ENCODE measurements around the gene SLC25A27. TPM values are rescaled to one million over a fixed set of nuclear protein-coding genes. Genes with fewer than 3 reads are reported as not detected.

The SLC25A27 gene
- total RNA-seq, 2 donors from 2014 or later, result 12.8 to 18.1 TPM

DNA sequence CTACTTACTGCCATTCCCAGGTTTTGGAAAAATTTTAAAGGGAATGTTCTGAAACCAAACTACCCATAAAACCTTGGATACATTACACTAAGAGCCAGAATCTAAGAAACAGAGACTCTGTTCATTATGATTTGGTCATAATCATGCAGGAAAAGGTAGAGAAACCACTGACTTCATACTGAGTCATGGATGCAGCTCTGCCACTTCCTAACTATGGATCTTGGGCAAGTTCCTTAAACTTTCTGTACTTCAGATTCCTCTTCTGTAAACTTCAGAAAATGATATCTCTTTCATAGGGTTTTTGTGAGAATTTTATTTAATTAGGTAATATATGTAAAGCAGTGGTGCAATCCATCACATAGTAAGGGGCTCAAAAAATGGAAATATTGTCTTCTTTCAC lies 62.4 kb downstream of the SLC25A27 start:
- H3K9me3 Mint-ChIP-seq, result no peaks in the 10 kb centered on the region
- no peak overlapping the region for H3K27ac Mint-ChIP-seq
- DNase-seq, result no peak
- no peaks in the 10 kb centered on the region for H3K4me1 Mint-ChIP-seq
- TF ChIP-seq CTCF (conservative IDR thresholded peaks at IDR 0.05), result no peak
- Histone ChIP-seq H3K9me3 (ENCODE audit: control insufficient read depth, low read length) (no peaks in the 10 kb centered on the region), H3K4me3 (ENCODE audit: low read length) (no peak overlapping the region), H3K36me3 (ENCODE audit: control insufficient read depth, insufficient read depth, low read length) (no peaks in the 10 kb centered on the region), H3K4me1 (ENCODE audit: control insufficient read depth, insufficient read depth, low read length) (no peaks in the 10 kb centered on the region), H3K9ac (ENCODE audit: extremely low read depth, low read length, poor library complexity, severe bottlenecking) (no peak overlapping the region), H3K27ac (ENCODE audit: low read depth, low read length) (no peak overlapping the region), H3K27me3 (ENCODE audit: control insufficient read depth, insufficient read depth, low read length, poor library complexity, severe bottlenecking) (peaks cover 4% of the 10 kb centered on the region)
- peaks cover 2% of the 10 kb centered on the region for H3K27me3 Mint-ChIP-seq (ENCODE audit: insufficient read depth)
- no peak overlapping the region for H3K4me3 Mint-ChIP-seq
- H3K36me3 Mint-ChIP-seq (ENCODE audit: low read depth), result no peaks in the 10 kb centered on the region

DNA sequence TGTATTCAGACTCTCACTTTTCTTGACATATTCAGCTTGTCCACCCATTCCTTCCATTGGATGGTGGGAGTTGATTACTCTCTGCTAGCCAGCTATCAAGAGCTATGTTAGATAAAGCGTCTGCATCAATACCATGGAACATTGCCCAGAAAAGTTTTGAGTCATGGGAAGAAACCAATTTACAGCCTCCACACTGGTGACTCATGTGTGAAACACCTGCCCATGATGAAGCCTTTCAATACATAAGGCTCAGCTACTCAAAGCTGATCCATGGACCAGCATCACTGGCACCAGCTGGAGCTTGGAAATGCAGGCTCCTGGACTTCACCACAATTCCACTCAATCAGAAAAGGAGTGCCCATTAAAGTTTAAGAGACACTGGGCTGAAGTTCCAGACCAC lies 66.3 kb downstream of the SLC25A27 start:
- Mint-ChIP-seq H3K9me3 (no peaks in the 10 kb centered on the region), H3K4me1 (no peaks in the 10 kb centered on the region), H3K4me3 (no peak overlapping the region), H3K27me3 (ENCODE audit: insufficient read depth) (peaks cover 2% of the 10 kb centered on the region), H3K27ac (no peak overlapping the region), H3K36me3 (ENCODE audit: low read depth) (no peaks in the 10 kb centered on the region)
- no peak for DNase-seq
- no peaks in the 10 kb centered on the region for H3K4me1 ChIP-seq (ENCODE audit: control insufficient read depth, insufficient read depth, low read length)
- no peak for TF ChIP-seq CTCF (conservative IDR thresholded peaks at IDR 0.05)
- no peak overlapping the region for H3K9ac ChIP-seq (ENCODE audit: extremely low read depth, low read length, poor library complexity, severe bottlenecking)
- no peak overlapping the region for H3K4me3 ChIP-seq (ENCODE audit: low read length)
- WGBS, 2 experiments (ENCODE audit: insufficient coverage in 1 of 2, insufficient read length in 1 of 2), result 91 to 100% methylated on average over 1 of the region's 1 CpG
- H3K9me3 ChIP-seq (ENCODE audit: control insufficient read depth, low read length), result no peaks in the 10 kb centered on the region
- H3K27ac ChIP-seq (ENCODE audit: low read depth, low read length), result no peak overlapping the region
- H3K27me3 ChIP-seq (ENCODE audit: control insufficient read depth, insufficient read depth, low read length, poor library complexity, severe bottlenecking), result no peaks in the 10 kb centered on the region
- no peaks in the 10 kb centered on the region for H3K36me3 ChIP-seq (ENCODE audit: control insufficient read depth, insufficient read depth, low read length)

- H3K9me3 Mint-ChIP-seq, result no peaks in the 10 kb centered on the region
- no peaks in the 10 kb centered on the region for H3K4me1 Mint-ChIP-seq
Measured at GRCh38 chr6:46720401-46720800, 67.6 kb downstream of the SLC25A27 start.

More at GRCh38 chr6:46720401-46720800, 67.6 kb downstream of the SLC25A27 start:
- no peaks in the 10 kb centered on the region for H3K27me3 ChIP-seq (ENCODE audit: control insufficient read depth, insufficient read depth, low read length, poor library complexity, severe bottlenecking)
- H3K36me3 Mint-ChIP-seq (ENCODE audit: low read depth), result no peaks in the 10 kb centered on the region
- H3K27me3 Mint-ChIP-seq (ENCODE audit: insufficient read depth), result peaks cover 2% of the 10 kb centered on the region
- H3K36me3 ChIP-seq (ENCODE audit: control insufficient read depth, insufficient read depth, low read length), result no peaks in the 10 kb centered on the region
- no peak overlapping the region for H3K4me3 Mint-ChIP-seq
- H3K9ac ChIP-seq (ENCODE audit: extremely low read depth, low read length, poor library complexity, severe bottlenecking), result no peak overlapping the region
- DNase-seq, result no peak
- H3K27ac Mint-ChIP-seq, result no peak overlapping the region
- WGBS, 2 experiments (ENCODE audit: insufficient coverage in 1 of 2, insufficient read length in 1 of 2), result 76 to 100% methylated on average over 1 of the region's 1 CpG
- no peaks in the 10 kb centered on the region for H3K9me3 ChIP-seq (ENCODE audit: control insufficient read depth, low read length)
- TF ChIP-seq CTCF (conservative IDR thresholded peaks at IDR 0.05), result no peak
- no peaks in the 10 kb centered on the region for H3K4me1 ChIP-seq (ENCODE audit: control insufficient read depth, insufficient read depth, low read length)
- no peak overlapping the region for H3K4me3 ChIP-seq (ENCODE audit: low read length)
- H3K27ac ChIP-seq (ENCODE audit: low read depth, low read length), result no peak overlapping the region

Other genes with a start within 250 kb of the SLC25A27 start
- 10 to 100 TPM; 15.7 to 16.7 TPM for gene RCAN2, start 161.5 kb upstream of the SLC25A27 start, total RNA-seq
- 1 to 10 TPM; 1.8 to 3.8 TPM for gene CYP39A1, start 157 bp upstream of the SLC25A27 start, total RNA-seq
- gene TDRD6, start 34.9 kb downstream of the SLC25A27 start, total RNA-seq, result under 1 TPM; 0.09 to 0.20 TPM
- 1 to 10 TPM; 1.1 to 3.2 TPM for gene PLA2G7, start 82.4 kb downstream of the SLC25A27 start, total RNA-seq
- gene ANKRD66, start 94.0 kb downstream of the SLC25A27 start, total RNA-seq, result not detected
- not detected for gene MEP1A, start 140.4 kb downstream of the SLC25A27 start, total RNA-seq

All from endodermal cell (in vitro differentiated cells).